ENCODE measurements around the gene BAG2.

The BAG2 gene

DNA sequence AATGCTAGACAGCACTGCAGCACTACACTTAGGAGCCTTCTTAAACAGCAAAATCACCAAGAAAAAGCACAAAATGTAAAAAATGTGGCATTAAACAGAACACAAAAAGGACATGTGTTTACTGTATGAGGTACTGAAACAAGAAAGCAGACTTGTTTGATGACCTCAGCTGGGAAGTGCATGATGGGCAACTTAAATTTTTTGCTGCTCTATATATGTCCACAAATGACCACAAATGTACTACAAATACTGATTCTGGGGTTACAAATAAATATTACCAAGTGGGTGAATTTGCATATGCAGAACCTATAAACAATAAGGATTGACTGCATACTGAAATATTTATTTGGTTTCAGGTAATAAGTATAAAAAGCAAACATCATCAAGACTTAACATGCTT lies 36.9 kb downstream of the BAG2 start:
- H3K4me3 ChIP-seq (ENCODE audit: low read length) = no peak overlapping the region
- TF ChIP-seq CTCF (conservative IDR thresholded peaks at IDR 0.05; ENCODE audit: low read depth, low read length) = no peak
- no peak for DNase-seq (ENCODE audit: low read depth)

GRCh38 chr6:57210060-57210459 lies 37.9 kb downstream of the BAG2 start:
- H3K4me3 ChIP-seq (ENCODE audit: low read length) = no peak overlapping the region
- no peak for TF ChIP-seq CTCF (conservative IDR thresholded peaks at IDR 0.05; ENCODE audit: low read depth, low read length)
- no peak for DNase-seq (ENCODE audit: low read depth)

DNA sequence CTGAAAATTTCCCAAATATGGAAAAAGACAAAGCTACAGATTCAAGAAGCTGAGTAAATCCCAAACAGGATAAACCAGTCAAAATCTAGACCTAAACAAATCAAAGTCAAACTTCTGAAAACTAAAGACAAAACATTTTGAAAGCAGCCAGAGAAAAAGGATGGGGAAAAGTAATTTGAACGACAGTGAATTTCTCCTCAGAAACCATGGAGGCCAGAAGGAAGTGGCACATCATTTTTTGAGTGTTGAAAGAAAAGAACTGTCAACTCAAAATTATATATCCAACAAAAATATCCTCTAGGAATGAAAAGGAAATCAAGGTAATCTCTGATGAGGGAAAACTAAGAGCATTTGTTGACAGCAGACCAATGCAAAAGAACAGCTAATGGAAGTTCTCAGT lies 43.1 kb downstream of the BAG2 start:
- no peak for DNase-seq (ENCODE audit: low read depth)
- no peak for TF ChIP-seq CTCF (conservative IDR thresholded peaks at IDR 0.05; ENCODE audit: low read depth, low read length)
- no peak overlapping the region for H3K4me3 ChIP-seq (ENCODE audit: low read length)

GRCh38 chr6:57216235-57217101 lies 44.3 kb downstream of the BAG2 start:
- H3K4me3 ChIP-seq (ENCODE audit: low read length) = no peak overlapping the region
- no peak for DNase-seq (ENCODE audit: low read depth)
- no peak for TF ChIP-seq CTCF (conservative IDR thresholded peaks at IDR 0.05; ENCODE audit: low read depth, low read length)

DNA sequence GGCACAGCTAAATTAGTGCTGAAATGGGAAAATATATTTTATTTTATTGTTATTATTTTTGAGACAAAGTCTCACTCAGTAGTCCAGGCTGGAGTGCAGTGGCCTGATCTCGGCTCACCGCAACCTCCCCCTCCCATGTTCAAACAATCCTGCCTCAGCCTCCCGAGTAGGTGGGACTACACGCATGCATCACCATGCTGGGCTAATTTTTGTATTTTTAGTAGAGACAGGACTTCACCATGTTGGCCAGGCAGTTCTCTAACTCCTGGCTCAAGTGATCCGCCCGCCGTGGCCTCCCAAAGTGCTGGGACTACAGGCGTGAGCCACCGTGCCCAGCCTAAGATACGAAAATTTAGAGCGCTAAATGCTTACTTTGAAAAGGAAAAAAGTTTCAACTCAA lies 45.1 kb downstream of the BAG2 start:
- H3K4me3 ChIP-seq (ENCODE audit: low read length) = no peak overlapping the region
- TF ChIP-seq CTCF (conservative IDR thresholded peaks at IDR 0.05; ENCODE audit: low read depth, low read length) = no peak
- DNase-seq (ENCODE audit: low read depth) = no peak

- TF ChIP-seq CTCF (conservative IDR thresholded peaks at IDR 0.05; ENCODE audit: low read depth, low read length) = no peak
- DNase-seq (ENCODE audit: low read depth) = no peak
- H3K4me3 ChIP-seq (ENCODE audit: low read length) = no peak overlapping the region
These were observed 48.1 kb downstream of the BAG2 start for GRCh38 chr6:57220083-57220703.
